Measurements from ENCODE around the gene HOXA7.

DNA sequence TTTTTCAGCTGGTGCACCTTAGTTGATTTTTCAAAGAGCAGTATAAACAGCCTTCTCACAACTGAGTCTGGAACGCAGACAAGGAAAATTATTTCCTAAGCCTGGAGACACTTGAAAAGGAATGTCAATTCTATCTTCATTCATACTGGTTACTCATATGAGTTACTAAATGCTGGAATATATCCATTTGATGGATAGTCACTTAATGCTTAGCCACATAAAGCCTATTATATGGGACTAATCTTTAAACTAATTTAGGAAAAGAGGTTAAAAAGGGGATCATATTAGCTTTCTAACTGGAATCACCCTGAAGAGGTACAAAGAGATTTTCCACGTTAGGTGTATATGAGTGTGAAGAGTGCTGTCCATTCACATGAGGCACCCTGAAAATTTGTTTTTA, 24.3 kb downstream of the HOXA7 start:
- TF ChIP-seq POLR2A (IDR thresholded peaks at IDR 0.05), result no peak
- TF ChIP-seq, protein P1, sequence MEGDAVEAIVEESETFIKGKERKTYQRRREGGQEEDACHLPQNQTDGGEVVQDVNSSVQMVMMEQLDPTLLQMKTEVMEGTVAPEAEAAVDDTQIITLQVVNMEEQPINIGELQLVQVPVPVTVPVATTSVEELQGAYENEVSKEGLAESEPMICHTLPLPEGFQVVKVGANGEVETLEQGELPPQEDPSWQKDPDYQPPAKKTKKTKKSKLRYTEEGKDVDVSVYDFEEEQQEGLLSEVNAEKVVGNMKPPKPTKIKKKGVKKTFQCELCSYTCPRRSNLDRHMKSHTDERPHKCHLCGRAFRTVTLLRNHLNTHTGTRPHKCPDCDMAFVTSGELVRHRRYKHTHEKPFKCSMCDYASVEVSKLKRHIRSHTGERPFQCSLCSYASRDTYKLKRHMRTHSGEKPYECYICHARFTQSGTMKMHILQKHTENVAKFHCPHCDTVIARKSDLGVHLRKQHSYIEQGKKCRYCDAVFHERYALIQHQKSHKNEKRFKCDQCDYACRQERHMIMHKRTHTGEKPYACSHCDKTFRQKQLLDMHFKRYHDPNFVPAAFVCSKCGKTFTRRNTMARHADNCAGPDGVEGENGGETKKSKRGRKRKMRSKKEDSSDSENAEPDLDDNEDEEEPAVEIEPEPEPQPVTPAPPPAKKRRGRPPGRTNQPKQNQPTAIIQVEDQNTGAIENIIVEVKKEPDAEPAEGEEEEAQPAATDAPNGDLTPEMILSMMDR (IDR thresholded peaks at IDR 0.05), result no peak

Measured in Peyer's patch (tissue), 4 donors.